Ecto neural progenitor cell (in vitro differentiated cells): Measurements from ENCODE around the gene POLN.
A peak's percentile ranks its signal among the peaks of the same experiment; 100 is the strongest.

Experiments
- DNase-seq: peaks from one replicate; pipeline ENCODE4 v3.0.0-alpha.2; 2018; ENCODE audit warnings: low spot score

POLN gene

GRCh38 chr4:2241410-2242353 is at the start of gene POLN, which contains the start of gene HAUS3:
Gene POLN (minus strand): TSS chr4:2242121. CDS start chr4:2229231, 12,890 bp downstream.
Gene HAUS3 (minus strand): TSS chr4:2242121. CDS start chr4:2240946, 1,175 bp downstream.
- DNase-seq, result peak; percentile 99

GRCh38 chr4:2290974-2291704 is 49.2 kb upstream of the POLN start:
- peak; percentile 44 for DNase-seq

GRCh38 chr4:2290488-2290887 is 48.6 kb upstream of the POLN start:
- DNase-seq, result peak; percentile 43

GRCh38 chr4:2289955-2290333 is 48.0 kb upstream of the POLN start:
- peak; percentile 42 for DNase-seq

GRCh38 chr4:2289311-2289954 is 47.5 kb upstream of the POLN start:
- DNase-seq, result no peak

- no peak for DNase-seq
Measured at GRCh38 chr4:2288051-2288541, 46.2 kb upstream of the POLN start.

- no peak for DNase-seq
Measured at GRCh38 chr4:2287594-2287915, 45.6 kb upstream of the POLN start.

- DNase-seq, result no peak
Measured at GRCh38 chr4:2286904-2287593, 45.1 kb upstream of the POLN start.

GRCh38 chr4:2285613-2286381 is 43.9 kb upstream of the POLN start:
- DNase-seq, result no peak

- no peak for DNase-seq
Measured at GRCh38 chr4:2284934-2285612, 43.2 kb upstream of the POLN start.

GRCh38 chr4:2284161-2284933 is 42.4 kb upstream of the POLN start:
- no peak for DNase-seq

GRCh38 chr4:2283199-2283711 is 41.3 kb upstream of the POLN start:
- no peak for DNase-seq

- no peak for DNase-seq
Measured at GRCh38 chr4:2281575-2282343, 39.8 kb upstream of the POLN start.

- no peak for DNase-seq
Measured at GRCh38 chr4:2280531-2281300, 38.8 kb upstream of the POLN start.

- DNase-seq, result no peak
Measured at GRCh38 chr4:2277956-2278355, 36.0 kb upstream of the POLN start.

- DNase-seq, result no peak
Measured at GRCh38 chr4:2276581-2277325, 34.8 kb upstream of the POLN start.
